Islet precursor cell (in vitro differentiated cells): Measurements from ENCODE around the gene SLCO2B1.

ENCODE experiments used
- DNase-seq: peaks from one replicate; pipeline ENCODE4 v3.0.0-alpha.2; 2018

SLCO2B1 gene

DNA sequence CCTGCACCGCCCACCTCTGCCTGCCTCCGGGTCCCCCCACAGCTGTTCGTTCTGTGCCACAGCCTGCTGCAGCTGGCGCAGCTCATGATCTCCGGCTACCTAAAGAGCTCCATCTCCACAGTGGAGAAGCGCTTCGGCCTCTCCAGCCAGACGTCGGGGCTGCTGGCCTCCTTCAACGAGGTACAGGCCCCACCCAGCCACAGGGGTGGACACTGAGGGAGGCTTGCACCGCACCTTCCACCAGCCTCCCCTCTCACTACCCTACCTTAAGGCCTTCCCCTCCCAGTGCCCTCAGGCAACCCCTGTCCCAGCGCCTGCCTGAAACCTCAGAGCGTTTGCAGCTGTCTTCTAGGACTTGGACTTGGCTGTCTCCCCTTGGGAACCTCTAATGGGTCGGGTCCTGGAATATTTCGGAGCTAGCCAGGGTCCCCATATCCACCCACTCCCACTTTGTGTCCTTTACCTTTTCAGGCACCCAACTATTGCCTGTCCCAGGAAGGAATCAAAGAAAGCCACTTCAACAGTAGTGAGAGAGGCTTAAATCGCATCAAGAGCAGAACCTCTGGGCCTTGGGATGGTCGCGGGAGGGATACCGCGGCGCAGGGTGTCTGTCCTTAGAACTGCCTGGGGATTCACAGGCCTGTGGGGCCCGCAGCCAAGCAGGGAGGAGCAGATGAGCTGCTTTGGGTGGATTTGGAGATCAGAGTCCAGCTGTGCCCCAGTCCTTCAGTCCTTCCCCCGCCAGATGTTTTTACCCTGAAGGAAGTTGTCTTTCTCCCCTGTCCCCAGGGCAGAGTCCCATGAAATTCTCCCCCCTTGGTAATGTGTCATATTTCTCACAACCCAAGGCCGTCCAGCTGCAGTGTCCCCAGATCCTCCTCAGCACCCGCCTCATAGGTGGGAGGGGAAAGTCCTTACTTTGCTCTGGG is 13.3 kb downstream of the SLCO2B1 start:
- DNase-seq, result no peak

DNA sequence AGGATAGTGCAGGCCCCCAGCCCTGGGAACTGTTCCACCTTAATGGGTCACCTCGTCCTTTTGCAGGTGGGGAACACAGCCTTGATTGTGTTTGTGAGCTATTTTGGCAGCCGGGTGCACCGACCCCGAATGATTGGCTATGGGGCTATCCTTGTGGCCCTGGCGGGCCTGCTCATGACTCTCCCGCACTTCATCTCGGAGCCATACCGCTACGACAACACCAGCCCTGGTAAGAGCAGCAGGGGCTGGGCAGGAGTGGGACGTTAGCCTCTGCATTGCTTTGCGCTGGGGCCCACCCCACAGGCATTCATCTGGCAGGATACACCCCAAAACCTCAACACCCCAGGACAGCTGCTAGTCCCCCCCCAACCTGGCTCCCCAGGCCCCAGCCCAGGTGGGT is 14.8 kb downstream of the SLCO2B1 start:
- DNase-seq, result no peak

- DNase-seq, result no peak
These were observed 15.9 kb downstream of the SLCO2B1 start for GRCh38 chr11:75166791-75167190.

- no peak for DNase-seq
These were observed 16.7 kb downstream of the SLCO2B1 start for GRCh38 chr11:75167617-75168016.

DNA sequence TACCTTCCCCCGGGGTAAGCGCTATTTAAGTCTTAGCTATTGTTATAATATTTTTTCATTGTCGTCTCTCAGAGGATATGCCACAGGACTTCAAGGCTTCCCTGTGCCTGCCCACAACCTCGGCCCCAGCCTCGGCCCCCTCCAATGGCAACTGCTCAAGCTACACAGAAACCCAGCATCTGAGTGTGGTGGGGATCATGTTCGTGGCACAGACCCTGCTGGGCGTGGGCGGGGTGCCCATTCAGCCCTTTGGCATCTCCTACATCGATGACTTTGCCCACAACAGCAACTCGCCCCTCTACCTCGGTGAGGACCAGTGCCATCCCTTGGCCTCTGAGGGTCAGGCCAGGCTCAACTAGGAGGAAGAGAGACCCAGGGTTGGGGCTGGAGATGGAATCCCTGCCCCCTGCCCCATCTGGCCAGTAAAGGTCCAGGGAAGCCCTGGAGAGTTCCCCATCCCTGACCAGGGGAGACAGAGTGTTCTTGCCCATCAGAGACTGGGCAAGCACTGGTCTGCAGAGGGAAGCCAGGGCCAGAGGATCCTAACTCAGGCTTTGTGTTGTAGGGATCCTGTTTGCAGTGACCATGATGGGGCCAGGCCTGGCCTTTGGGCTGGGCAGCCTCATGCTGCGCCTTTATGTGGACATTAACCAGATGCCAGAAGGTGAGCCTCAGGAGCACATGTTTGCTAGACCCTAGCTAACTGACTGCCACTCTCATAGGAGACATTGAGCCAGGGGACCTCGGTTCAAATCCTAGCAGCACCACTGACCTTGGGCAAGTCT is 18.4 kb downstream of the SLCO2B1 start:
- no peak for DNase-seq

DNA sequence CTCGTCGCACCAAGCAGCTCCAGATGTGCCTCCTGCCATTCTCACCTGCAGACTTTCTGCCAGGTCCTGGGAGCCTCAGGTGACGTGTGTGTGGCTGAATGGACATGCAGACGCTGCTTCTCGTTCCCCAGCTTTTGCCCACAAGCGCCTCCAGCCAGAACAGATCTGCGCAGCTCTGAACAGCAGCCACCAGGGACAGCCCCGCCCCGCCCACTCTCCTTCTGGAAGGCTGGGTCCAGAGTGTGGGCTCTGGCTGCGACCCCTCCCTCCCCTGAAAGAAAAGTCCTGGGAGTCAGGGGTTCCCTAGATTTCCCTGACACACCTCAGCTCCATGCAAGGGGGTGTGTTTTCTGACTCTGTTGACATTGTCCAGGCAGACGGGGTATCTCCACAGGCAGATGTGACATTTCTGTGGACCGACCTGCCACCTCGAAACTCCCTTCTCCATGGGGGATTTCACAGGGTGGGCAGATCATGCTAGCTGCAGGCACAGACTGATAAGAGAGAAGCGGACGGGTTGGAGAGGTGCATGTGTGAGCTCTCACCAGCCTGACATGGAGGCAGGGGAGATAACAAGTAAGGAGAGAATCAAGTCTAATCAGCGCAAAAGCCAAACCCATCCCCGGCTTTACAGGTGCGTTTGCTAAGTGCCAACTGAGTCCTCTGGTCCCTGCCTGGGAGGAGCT is 19.8 kb downstream of the SLCO2B1 start:
- DNase-seq, result no peak

DNA sequence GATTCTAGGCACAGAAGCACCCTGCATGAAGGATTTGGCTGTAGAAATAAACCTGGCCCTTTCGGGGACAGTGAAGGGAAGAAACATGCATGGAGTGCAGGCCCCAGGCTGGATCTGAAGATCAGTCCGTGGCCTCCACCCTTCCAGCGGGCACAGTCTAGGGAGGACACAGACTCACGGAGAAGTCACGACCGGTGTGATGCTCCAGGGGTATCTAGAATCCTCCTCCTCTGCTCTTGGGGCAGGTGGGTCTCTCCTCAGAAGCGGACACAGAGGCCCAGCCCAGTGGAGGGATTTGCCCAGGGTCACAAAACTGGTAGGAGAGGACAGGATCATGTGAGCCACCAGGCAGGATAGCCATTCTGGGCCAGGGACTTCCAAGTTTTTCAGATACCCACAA is 22.4 kb downstream of the SLCO2B1 start:
- DNase-seq, result no peak

GRCh38 chr11:75174781-75175370 is 24.0 kb downstream of the SLCO2B1 start:
- no peak for DNase-seq

GRCh38 chr11:75182664-75183063 is 31.8 kb downstream of the SLCO2B1 start:
- no peak for DNase-seq

GRCh38 chr11:75184051-75184450 is 33.1 kb downstream of the SLCO2B1 start:
- DNase-seq, result no peak

GRCh38 chr11:75184757-75185425 is 34.0 kb downstream of the SLCO2B1 start:
- DNase-seq, result no peak

- no peak for DNase-seq
These were observed 35.0 kb downstream of the SLCO2B1 start for GRCh38 chr11:75185866-75186265.

DNA sequence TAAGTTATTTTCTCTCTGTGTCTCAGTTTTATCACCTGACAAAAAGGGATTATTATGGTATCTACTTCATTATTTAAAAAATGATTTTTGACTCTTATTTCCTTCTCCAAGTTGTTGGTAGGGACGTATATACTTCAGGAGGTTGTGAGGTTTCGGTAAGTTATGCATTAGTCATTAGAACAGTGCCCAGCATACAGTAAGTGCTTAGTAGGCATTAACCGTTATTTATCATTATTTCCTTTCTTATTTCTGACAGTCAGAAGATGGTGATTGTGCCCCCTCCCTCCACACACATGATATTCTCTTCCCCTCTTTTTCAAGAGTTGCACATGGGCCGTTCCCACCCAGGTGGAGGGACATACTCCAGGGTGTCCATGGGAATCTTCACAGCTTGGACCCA is 36.1 kb downstream of the SLCO2B1 start:
- DNase-seq, result no peak

DNA sequence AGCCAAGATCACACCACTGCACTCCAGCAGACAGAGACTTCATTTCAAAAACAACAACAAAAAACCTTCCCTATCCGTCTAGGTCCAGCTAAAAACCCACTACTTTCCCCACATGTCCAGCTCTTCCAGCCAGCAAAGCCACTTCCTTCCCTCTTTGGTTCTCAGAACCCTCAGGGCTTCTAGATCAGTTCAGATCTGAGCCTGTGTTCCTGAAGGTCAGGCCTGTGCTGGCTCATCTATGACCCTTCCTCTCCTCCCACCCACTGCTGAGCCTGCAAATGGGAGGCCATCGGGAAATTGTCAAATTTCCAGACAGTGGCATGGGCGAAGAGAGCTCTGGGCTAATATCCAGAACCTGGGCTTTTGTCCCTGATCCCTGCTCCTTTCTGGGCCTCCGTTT is 37.8 kb downstream of the SLCO2B1 start:
- DNase-seq, result peak; percentile 83

- DNase-seq, result no peak
These were observed 38.2 kb downstream of the SLCO2B1 start for GRCh38 chr11:75189108-75189507.

GRCh38 chr11:75189911-75190310 is 39.0 kb downstream of the SLCO2B1 start:
- DNase-seq, result no peak

DNA sequence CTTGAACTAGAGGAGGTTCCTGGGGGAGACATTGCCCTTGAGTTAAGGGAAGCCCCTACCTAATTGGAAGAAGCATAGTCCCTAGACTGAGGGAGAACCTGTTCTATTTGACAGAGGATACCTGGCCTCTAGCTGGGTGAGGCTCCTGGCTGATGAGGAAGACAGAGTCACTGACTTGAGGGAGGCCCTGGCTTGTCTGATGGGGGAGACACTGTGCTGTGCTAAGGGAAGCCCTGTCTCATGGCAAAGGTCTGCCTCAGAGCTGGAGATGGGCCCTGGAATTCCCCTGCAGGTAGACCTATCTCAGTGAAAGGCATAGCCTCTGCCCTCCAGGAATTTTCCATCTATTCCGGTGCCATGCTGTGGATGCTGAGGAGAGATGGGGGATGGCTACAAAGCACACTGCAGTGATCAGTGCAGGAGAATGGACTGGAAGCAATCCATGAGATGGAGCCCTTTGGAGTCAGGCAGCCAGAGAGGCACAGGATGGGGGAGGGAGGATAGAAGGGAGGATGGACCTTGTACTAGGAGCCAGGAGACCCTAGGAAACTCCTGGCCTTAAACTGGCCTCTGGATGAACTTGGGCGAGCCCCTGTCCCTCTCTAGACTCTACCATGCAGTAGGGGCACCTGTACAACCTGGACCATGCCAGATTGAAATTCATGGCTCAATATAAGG is 39.9 kb downstream of the SLCO2B1 start:
- no peak for DNase-seq

DNA sequence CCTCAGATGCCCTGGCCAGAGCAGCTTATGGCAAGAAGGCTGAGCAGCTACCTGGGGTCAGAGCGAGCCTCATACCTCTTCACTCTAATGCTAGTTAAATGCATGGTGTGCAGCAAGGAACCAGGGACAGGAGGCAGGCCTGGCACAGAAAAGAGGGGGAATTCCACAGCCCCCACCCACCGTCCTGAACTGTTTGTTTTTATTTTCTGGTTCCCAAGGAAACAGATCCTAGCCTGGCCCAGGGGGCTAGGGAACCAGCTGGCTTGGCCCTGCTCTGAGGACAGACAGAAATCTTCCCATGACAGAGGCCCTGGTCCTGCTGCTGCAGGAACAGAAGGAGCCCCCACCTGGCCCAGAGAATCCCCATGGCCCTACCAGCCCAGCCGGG is 40.4 kb downstream of the SLCO2B1 start:
- peak; percentile 80 for DNase-seq

DNA sequence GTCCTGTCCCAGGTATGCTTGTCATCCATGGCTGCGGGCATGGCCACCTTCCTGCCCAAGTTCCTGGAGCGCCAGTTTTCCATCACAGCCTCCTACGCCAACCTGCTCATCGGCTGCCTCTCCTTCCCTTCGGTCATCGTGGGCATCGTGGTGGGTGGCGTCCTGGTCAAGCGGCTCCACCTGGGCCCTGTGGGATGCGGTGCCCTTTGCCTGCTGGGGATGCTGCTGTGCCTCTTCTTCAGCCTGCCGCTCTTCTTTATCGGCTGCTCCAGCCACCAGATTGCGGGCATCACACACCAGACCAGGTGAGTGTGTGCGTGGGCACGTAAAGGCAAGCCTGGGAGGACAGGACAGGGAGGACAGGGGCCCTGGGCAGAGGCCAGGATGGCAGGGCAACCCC is 42.4 kb downstream of the SLCO2B1 start:
- DNase-seq, result no peak

DNA sequence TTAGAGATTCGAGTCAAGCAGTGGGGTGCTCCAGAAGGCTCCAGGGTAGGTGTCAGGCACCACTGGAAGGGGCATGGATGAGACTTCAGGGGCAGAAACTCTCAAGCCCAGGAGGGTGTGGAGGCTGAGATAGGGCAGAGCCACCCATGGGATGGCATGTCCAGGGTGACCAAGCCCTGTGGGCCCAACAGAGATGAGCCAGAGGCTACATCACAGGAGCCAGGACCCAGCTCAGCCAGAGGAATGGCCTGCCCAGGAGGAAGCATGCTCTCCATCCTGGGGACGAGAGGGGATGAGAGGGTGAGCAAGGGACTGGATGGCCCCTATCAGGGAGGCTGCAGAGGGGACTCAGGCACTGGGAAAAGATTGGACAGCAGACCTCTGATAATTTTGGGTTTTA is 42.8 kb downstream of the SLCO2B1 start:
- DNase-seq, result no peak

DNA sequence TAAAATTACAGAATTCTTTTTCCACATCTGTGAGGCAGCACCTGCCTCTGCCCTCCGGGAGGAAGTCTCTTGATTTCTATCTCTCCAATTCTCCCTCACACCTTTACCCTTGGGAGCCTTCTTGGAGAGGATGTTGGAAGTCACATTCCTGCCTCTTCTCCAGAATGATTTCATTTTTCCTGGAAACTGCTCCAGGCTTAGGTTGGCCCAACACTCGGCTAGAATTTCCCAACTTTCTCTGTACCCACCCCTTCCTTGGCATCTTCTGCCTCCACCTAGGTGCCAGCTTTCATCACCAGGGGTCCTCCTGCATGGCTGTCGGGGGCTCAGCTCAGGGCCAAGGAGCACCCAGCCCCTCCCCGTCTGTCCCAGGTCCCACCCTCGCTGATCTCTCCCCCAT is 43.2 kb downstream of the SLCO2B1 start:
- DNase-seq, result no peak
